ENCODE results near the gene CYP1A2.

Gene CYP1A2

GRCh38 chr15:74742422-74742821 lies 6.2 kb upstream of the CYP1A2 start:
- no peak for TF ChIP-seq CTCF (IDR thresholded peaks at IDR 0.05; ENCODE audit: extremely low read depth, insufficient read depth, missing control alignments)
- in situ Hi-C loops (cut with MboI; ENCODE audit: low pct_unique_long_range_greater_than_20kb, low sequenced_read_pairs, unreplicated experiment) = no loop called here
- DNase-seq (ENCODE audit: low spot score) = no peak

- DNase-seq (ENCODE audit: low spot score) = no peak
- in situ Hi-C loops (cut with MboI; ENCODE audit: low pct_unique_long_range_greater_than_20kb, low sequenced_read_pairs, unreplicated experiment) = no loop called here
- TF ChIP-seq CTCF (IDR thresholded peaks at IDR 0.05; ENCODE audit: extremely low read depth, insufficient read depth, missing control alignments) = no peak
Measured at GRCh38 chr15:74746389-74746788, 2.3 kb upstream of the CYP1A2 start.

GRCh38 chr15:74749832-74750231 lies 1.2 kb downstream of the CYP1A2 start:
- no peak for TF ChIP-seq CTCF (IDR thresholded peaks at IDR 0.05; ENCODE audit: extremely low read depth, insufficient read depth, missing control alignments)
- DNase-seq (ENCODE audit: low spot score) = no peak
- in situ Hi-C loops (cut with MboI; ENCODE audit: low pct_unique_long_range_greater_than_20kb, low sequenced_read_pairs, unreplicated experiment) = no loop called here

- TF ChIP-seq CTCF (IDR thresholded peaks at IDR 0.05; ENCODE audit: extremely low read depth, insufficient read depth, missing control alignments) = no peak
- in situ Hi-C loops (cut with MboI; ENCODE audit: low pct_unique_long_range_greater_than_20kb, low sequenced_read_pairs, unreplicated experiment) = no loop called here
- no peak for DNase-seq (ENCODE audit: low spot score)
Measured at GRCh38 chr15:74750751-74751150, 2.1 kb downstream of the CYP1A2 start.

GRCh38 chr15:74752011-74752410 lies 3.4 kb downstream of the CYP1A2 start:
- in situ Hi-C loops (cut with MboI; ENCODE audit: low pct_unique_long_range_greater_than_20kb, low sequenced_read_pairs, unreplicated experiment) = no loop called here
- TF ChIP-seq CTCF (IDR thresholded peaks at IDR 0.05; ENCODE audit: extremely low read depth, insufficient read depth, missing control alignments) = no peak
- no peak for DNase-seq (ENCODE audit: low spot score)

- no peak for DNase-seq (ENCODE audit: low spot score)
- in situ Hi-C loops (cut with MboI; ENCODE audit: low pct_unique_long_range_greater_than_20kb, low sequenced_read_pairs, unreplicated experiment) = no loop called here
- no peak for TF ChIP-seq CTCF (IDR thresholded peaks at IDR 0.05; ENCODE audit: extremely low read depth, insufficient read depth, missing control alignments)
Measured at GRCh38 chr15:74752531-74752930, 3.9 kb downstream of the CYP1A2 start.
